ENCODE results near the gene LGALS13. TPM values are rescaled to one million over a fixed set of nuclear protein-coding genes. Genes with fewer than 3 reads are reported as not detected.

Gene LGALS13

Small RNA genes lying within 50 kb of the gene (small RNA-seq; reads per million reads assigned to genes)
- gene AC005176.2 (not detected), gene RPS29P24 (not detected), gene RPS29P25 (not detected), gene RPS29P26 (not detected), gene RPS29P30 (not detected)

Measured in skeletal muscle satellite cell (primary cell).